ENCODE measurements around the gene KRT71. TPM values are rescaled to one million over a fixed set of nuclear protein-coding genes. Genes with fewer than 3 reads are reported as not detected.

The KRT71 gene
- total RNA-seq, 4 donors from 2014 or later = 0.32 to 61.7 (median 1.6) TPM; not detected in 1

DNA sequence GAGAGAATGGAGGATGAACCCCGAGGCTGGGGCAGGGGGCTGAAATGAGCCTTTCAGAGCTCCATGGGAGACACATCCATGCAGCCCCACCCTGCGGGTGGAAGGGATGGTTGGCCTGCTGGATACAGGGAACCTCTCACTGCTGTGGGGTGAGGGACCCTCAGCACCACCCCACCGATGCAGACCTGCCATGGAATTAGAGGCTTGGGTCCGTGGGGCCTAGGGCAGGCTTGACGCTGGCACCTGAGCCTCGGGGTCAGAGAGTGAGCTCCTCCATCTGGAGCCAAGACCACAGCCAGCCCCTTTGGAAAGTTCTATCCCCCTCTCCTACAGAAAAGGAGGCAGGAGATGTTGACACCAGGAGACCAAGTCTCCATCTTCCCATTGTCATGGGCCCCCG, 28.1 kb upstream of the KRT71 start:
- intact Hi-C loops (cut with DNase I; ENCODE audit: low total_unique reads) = loop anchor here (5.0 kb wide), 1 partner anchor 301 kb away; no protein-coding TSS in a partner anchor
- TF ChIP-seq, protein P1, sequence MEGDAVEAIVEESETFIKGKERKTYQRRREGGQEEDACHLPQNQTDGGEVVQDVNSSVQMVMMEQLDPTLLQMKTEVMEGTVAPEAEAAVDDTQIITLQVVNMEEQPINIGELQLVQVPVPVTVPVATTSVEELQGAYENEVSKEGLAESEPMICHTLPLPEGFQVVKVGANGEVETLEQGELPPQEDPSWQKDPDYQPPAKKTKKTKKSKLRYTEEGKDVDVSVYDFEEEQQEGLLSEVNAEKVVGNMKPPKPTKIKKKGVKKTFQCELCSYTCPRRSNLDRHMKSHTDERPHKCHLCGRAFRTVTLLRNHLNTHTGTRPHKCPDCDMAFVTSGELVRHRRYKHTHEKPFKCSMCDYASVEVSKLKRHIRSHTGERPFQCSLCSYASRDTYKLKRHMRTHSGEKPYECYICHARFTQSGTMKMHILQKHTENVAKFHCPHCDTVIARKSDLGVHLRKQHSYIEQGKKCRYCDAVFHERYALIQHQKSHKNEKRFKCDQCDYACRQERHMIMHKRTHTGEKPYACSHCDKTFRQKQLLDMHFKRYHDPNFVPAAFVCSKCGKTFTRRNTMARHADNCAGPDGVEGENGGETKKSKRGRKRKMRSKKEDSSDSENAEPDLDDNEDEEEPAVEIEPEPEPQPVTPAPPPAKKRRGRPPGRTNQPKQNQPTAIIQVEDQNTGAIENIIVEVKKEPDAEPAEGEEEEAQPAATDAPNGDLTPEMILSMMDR (IDR thresholded peaks at IDR 0.05) = no peak
- TF ChIP-seq POLR2A (IDR thresholded peaks at IDR 0.05) = no peak
- H3K4me3 ChIP-seq (ENCODE audit: low read depth, poor library complexity, severe bottlenecking) = no peak overlapping the region
- DNase-seq (ENCODE audit: low spot score in 2 of 2) = peak in 1 of 2 donors; percentile 78
- 64 to 66% methylated on average over 7 of the region's 7 CpGs for WGBS, 2 donors

DNA sequence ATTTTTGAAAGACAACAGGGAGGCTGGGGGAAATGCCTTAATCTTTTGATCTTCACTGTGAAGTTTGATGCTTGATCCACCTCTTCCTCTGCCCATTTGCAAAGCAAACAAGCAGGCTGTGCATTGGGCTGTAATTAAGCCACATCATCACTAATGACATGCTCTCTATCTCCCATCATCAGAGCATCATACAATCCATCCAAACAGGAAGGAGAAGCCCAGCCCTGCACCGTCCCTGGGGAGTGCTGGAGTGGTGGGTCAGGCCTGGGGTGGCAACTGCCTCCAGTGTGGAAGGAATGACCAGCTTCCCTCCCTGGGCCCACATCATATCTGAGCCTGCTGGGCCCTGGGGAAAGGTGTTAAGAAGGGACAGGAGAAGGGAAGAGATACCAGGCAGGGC, 27.6 kb upstream of the KRT71 start:
- H3K4me3 ChIP-seq (ENCODE audit: low read depth, poor library complexity, severe bottlenecking) = no peak overlapping the region
- DNase-seq (ENCODE audit: low spot score in 2 of 2) = peak in 1 of 2 donors; percentile 84
- TF ChIP-seq POLR2A (IDR thresholded peaks at IDR 0.05) = no peak
- TF ChIP-seq, protein P1 (IDR thresholded peaks at IDR 0.05) = no peak
- 29 to 69% methylated on average over 1 of the region's 1 CpG for WGBS, 2 donors
- intact Hi-C loops (cut with DNase I; ENCODE audit: low total_unique reads) = loop anchor here (5.0 kb wide), 1 partner anchor 302 kb away; no protein-coding TSS in a partner anchor

DNA sequence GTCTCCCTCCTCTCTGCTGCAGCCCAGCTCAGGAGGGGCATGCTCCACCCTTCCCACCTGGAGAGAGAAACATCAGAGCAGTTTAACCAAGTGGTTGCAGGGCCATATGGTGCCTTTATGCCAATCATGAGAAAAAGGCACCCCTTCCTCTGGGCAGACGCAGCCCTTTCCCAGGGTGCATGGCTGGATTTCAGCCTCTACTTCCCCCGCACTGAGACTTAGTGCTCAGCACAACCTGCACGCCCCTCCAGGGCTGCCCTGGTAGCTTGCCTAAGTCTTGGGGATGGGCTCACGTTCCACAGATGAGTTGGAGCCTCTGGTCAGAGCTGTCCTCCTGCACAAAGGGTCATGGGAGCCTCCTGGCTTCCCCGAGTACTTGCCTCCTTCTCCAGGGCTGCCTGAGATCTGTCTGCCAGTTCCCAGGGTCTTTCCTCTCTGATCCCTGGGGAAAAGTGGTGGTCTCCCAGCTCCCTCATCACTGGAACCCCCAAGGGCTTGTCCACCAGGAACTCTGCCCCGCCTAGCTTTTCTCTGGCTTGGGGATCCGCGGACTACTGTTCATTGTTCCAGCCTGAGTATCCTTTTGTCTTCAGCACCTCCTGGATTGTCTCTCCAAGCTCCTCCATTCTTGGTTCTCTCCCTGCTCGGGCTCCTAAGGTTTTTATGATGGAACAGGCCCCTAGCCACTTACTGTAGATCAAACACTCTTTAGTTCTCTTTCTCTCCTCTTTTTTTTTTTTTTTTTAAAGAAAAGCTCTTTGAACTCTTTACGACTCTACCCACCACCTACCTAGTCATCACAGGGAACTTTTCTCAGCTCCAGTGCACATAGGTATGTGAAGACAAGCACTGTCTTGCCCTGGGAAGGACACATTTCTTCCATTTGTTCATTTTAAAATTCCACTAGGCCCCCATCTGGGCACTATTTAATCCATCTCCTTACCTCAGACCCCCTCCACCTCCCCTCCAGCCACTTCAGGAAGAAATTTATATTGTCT, 26.8 kb upstream of the KRT71 start:
- intact Hi-C loops (cut with DNase I; ENCODE audit: low total_unique reads) = loop anchor here (5.0 kb wide), 2 partner anchors 288 to 303 kb away; no protein-coding TSS in a partner anchor
- 59 to 69% methylated on average over 10 of the region's 10 CpGs for WGBS, 2 donors
- TF ChIP-seq POLR2A (IDR thresholded peaks at IDR 0.05) = no peak
- TF ChIP-seq, protein P1 (IDR thresholded peaks at IDR 0.05) = no peak

DNA sequence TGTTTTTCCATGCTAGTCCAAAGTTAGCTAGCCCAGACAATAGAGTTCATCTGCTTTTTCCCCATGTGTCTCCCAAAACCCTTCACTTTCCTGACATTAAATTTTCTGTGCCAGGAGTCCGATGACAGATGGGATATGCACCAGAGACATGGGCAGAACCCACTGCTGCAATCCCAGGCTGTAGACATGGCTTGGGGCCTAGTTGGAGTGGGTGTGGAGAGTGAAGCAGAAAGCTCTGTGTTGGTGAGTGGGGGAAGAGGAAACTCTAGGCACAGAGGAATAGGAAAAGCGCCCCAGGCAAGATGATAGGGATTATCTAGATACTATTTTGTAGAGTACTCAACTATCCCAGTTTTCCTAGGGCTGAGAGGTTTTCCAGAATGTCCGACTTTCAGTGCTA, 25.5 kb upstream of the KRT71 start:
- no peak overlapping the region for H3K4me3 ChIP-seq (ENCODE audit: low read depth, poor library complexity, severe bottlenecking)
- WGBS, 2 donors = 48 to 58% methylated on average over 3 of the region's 3 CpGs
- intact Hi-C loops (cut with DNase I; ENCODE audit: low total_unique reads) = loop anchor here (5.0 kb wide), 1 partner anchor 289 kb away; no protein-coding TSS in a partner anchor
- TF ChIP-seq POLR2A (IDR thresholded peaks at IDR 0.05) = no peak
- TF ChIP-seq, protein P1 (IDR thresholded peaks at IDR 0.05) = no peak
- DNase-seq (ENCODE audit: low spot score in 2 of 2) = no peak

More for the DNA sequence above, 26.8 kb upstream of the KRT71 start:
- H3K4me3 ChIP-seq (ENCODE audit: low read depth, poor library complexity, severe bottlenecking) = no peak overlapping the region
- DNase-seq (ENCODE audit: low spot score in 2 of 2) = peak in 1 of 2 donors; percentile 77

DNA sequence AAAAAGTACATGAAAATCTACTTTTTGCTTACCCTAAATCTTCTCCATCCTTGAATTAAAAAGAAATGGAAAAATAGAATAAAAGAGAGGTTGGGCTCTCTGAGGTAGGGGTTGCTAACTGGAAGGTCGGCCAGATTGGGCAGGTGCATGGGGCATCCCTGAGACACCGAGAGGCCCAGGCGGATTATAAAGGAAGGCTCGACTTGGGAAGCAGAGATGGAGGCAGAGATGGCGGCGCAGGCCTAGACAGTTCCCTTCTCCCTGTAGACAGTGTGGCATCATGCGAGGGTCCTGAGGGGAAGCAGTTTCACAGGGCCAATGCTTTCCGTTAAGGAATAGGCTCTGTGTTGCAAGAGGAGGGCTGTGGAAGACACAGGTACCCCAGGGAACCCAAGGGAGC, 24.4 kb upstream of the KRT71 start:
- no peak for TF ChIP-seq POLR2A (IDR thresholded peaks at IDR 0.05)
- TF ChIP-seq, protein P1 (IDR thresholded peaks at IDR 0.05) = no peak
- intact Hi-C loops (cut with DNase I; ENCODE audit: low total_unique reads) = loop anchor here (5.0 kb wide), 1 partner anchor 290 kb away; no protein-coding TSS in a partner anchor

More for the DNA sequence above, 24.4 kb upstream of the KRT71 start:
- no peak for DNase-seq (ENCODE audit: low spot score in 2 of 2)
- no peak overlapping the region for H3K4me3 ChIP-seq (ENCODE audit: low read depth, poor library complexity, severe bottlenecking)
- WGBS, 2 donors = 94 to 95% methylated on average over 8 of the region's 8 CpGs
